GM10847 (cell line): ENCODE results near the gene ALPI.

ENCODE experiments used
- POLR2A ChIP-seq: IDR thresholded peaks from 2 replicates; pipeline ENCODE4 v1.6.1; 2011; ENCODE audit not compliant: insufficient read length; ENCODE audit errors: extremely low read depth

ALPI gene

DNA sequence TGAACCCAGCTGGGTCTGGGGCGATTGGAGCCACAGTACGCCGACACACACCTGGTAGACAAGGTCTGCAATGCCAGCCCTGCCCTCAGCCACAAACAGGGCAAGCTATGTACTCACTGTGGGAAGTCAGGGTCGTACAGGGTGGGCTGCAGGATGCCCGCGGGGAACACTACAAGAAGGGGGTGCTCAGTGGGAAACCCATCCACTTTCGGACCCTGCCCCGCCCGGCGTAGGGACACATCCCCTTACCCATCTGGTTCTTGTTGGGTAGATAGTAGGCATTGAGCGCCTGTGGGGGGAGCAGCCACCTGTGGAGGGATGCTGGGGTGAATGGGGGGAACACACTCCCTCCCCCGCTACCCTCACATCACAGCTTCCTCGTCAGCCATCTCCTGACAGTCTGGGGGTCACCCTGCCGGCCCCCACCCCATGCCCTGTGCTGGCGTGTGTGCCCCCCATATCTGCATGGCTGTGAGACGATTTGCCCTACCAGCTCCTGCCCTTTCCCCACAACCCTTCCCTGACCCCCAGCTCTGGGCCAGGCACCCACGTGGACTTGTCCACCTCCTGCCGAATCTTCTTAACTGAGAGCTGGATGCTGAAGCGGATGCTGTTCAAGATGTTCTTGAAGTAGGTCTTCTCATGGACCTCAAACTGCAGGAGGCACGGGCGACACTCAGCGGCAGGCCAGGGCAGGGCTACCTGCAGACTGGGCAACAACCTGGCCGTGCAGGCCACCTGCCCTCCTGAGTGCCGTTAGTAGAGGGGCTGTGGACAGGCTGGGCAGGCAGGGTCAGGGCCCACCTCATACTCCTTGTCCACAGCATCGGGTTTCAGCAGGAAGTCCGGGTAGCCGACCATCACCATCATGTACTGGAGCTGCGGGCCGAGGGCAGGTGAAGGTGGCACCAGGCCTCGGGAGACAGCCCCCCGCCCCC lies 26.6 kb downstream of the ALPI start:
- TF ChIP-seq POLR2A = no peak

DNA sequence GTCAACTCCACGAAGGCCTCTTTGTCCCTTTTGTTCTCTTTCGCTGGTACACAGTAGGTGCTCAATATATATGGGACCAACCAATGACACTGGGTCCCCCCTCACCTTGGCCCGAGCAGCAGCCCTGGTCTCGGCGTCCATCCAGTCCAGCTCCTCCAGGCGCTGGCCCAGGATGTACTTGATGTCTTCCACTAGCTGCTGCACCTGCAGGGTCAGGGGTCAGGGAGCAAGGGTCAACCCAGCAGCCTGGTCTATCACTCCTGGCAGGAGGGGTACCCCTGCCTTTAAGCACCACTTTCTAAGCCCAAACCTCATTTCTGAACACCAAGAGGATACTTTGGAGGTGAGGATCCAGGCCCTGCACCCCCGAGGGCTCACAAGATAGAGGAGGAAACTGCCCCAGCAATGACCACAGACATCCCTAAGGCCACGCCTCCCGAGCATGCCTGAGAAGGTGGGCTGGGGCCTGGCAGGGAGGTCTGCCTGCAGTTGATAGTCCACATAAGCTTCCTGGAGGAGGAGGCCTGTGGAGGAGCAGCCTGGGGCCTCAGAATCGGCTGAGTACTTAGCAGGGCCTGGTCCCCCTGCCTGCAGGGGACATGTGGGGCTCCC lies 27.5 kb downstream of the ALPI start:
- no peak for TF ChIP-seq POLR2A

DNA sequence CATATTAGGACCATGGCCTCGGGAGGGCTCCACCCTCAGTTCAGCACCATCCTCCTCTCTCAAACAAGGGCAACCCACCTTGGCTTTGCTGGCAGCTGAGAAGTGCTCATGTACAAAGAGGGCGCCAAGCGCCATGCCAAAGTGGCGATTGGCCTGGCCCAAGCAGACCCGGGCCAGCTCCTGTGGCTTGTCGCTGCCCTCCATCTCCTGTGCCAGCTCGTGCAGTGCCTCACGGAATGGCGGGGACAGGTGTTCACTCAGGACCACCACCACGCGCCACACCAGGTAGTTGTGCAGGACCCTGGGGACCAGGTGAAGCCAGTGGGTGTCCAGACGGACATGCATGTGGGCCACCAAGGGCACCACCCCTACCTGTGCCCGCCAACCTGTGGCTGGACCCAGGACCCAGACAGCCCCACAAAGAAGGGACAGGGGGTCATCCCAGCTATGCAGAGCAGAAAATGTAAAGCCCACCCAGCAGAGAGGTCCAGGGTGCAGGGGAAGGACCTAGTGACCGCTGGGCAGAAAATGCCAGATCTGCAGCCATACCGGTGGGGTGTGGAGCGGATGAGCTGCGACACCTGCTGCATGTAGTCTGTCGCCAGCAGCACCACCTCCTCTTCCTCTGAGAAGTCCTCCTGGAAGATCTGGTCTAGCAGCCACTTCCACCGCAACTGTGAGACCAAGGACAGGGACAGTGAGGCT lies 28.1 kb downstream of the ALPI start:
- TF ChIP-seq POLR2A = no peak

DNA sequence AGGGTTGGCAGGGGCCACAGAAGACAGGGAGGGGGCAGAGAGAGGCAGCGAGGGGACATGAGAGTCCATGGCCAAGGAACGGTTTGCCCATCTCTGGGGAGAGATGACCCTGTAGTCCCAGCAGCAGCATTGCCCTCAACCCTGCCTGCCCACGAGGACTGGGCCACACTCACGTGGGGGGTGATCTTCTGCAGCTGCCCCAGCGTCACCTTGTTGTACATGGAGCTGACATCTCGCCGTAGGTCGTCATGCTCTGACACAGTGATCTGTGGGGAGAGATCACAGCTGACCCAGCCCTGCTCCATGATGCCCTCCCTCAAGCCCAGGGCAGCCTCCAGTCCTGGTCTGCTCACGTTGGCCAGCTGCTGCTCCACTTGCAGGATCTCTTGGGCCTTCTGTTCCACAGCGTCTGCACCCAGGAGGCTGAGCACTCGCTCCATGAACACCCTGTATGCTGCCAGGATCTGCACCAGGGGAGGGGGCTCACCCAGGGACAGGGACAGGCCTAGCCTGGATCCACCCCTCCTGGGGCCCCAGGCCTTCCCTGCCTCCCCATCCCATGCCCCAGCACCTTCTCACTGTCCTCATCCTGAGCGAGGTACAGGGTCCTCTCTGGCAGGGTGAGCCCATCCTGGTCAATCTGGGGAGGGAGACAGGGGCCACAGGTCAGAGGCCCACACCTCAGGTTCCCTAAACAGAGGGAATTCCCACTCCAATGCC lies 28.8 kb downstream of the ALPI start:
- no peak for TF ChIP-seq POLR2A

DNA sequence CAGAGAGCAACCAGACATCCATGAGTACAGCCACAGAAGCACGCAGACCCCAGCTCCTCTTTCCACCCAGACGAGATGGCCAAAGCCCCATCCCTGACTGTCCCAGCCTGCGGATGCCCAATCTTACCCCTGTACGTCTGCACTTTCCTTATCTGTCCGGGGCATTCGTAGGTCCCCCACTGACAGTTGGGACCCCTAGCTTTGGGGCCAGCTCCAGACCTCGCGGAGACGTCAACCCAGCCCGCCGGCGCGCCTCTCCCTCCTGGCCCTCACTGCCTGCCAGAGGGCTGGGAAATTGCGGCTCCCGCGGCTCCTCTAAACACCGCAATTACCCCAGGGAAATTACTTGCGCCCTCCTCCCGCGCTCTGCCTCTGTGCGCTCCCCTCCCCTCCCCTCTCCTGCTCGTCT lies 29.4 kb downstream of the ALPI start:
- no peak for TF ChIP-seq POLR2A

DNA sequence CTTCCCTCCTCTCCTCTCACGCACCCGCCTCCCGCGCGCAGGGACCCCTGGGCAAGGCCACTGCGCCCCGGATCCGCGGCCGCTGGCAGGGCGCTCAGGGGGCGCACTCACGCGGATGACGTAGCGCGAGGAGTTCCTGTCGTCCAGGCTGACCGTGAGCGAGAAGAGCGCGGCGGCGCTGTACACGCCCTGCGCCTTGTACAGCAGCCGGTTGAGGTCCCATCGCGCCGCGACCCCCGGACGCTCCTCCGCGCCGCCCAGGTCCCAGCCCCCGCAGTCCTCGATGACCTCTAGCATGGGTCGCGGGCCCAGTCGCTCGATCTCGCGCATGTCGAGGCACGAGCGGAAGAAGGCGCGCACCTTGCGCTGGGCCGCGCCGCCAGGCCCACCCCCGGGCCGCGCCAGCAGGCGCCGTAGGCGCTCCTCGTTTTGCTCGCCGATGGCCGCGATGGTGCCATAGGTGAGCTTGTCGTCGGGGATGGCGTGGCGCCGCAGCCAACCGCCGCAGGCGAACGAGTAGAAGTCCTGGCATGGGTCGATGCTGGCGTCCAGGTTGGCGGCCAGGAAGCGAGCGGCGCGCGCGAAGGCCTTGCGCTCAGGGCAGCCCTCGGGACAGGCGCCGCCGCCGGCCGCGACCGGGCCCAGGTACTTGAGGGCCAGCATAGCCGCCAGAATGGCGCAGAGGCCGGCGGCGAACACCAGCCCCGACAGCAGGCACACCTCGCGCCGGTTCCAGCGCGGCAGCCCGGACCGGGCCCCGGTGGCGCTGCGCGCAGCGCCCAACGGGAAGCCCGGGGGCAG lies 30.0 kb downstream of the ALPI start:
- TF ChIP-seq POLR2A = no peak

DNA sequence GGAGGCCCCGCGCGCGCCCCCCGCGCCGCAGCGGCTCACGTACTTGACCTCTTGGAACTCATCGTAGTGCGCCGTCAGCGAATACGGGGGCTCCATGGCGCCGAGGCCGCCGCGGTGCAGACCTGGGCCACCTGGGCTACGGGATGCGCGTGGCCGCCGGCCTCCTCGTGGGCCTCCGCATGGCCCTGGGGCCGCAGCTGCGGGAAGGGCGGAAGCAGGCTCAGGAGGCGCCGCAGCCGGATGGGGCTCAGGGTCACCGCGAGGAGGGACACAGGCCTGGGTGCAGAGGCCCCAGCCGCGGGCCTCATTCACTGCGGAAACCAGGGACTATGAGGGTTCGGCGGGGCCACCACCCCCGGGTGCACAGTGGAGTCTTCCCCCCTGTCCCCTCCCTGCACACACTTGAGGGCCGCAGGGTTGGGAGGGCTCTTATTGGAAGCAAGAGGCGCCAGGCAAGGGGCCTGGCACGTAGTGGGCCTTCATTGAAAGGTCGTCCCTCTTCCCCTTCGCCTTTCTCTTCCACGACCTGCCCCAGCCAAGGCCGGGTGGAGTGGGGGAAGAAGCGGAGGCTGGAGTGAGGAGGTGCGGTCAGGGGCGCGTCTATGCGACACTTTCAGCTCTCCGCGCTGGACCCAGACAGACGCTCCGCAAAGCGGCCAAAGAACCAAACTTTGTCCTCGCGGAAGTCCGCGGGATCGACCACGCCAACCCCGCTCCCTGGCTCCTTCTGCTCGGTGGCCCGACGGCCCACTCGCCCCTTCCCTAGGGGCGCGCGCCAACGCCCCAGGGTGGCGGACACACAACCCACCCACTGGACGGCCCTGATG lies 30.8 kb downstream of the ALPI start:
- no peak for TF ChIP-seq POLR2A

DNA sequence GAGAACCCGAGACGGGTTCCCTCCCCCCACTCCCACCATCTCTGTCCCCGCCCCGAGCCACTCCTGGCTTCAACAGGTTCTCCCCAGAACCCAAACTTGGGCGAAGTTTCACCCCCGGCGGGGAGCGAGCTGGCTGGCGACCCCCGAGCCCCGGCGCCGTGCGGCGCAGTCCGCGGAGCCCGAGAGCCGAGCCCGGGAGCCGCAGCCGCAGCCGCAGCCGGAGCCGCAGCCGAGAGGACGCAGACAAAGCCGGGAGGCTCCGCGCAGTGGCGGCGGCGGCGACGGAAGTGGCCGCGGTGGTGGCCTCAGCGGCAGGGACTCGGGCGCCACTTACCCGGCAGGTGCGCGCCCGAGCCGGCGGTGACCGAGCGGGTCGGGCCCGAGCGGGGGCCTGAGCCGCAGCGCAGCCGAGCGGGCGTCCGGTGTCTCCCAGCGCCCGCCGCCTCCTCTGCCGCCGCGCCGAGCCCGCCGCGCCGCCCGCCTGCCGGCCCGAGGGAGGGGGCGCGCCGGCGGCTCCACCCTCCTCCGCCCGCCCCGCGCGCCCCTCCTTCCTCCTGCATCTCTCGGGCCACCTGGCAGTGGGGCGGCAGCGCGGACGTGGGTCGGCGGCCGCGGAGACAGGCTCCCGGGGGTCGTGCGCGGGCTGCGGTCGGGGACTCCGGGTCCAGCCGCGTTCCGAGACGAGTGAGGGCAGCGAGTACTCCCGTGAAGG lies 31.6 kb downstream of the ALPI start, which contains the start of gene ECEL1:
TSS of gene ECEL1 (minus strand) at position 450 of the 712 bp plus-strand sequence. CDS start 1,181 bp downstream, outside the sequence.
- no peak for TF ChIP-seq POLR2A

DNA sequence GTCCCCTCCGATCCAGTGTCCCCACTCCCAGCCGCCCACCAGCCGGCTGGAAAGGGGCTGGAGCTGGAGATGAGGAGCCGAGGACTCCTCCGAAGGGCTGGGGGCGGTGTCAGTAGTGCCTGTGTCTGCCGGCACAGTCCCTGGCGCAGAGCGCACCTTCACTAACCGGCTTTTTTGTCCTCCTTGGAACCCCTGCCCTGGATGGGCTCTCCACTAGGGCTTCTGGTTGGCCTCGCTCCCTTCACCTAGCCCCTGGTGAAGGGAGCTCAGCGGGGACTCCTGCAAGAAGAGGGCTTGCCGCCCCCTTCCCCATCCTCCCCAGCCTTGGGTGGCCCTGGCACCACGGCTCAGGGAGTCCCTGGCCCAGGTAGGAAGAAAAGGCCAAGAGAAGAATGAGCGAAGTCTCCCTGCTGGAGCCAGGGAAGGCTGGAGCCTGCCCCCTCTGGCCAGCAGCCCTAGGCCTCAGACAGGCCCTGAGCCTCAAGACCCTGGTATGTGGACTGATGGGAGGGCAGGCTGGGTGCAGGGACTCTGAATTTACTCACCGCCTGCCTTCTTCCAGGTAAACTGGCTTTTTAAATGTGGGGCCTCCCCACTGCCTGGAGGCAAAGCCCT lies 32.3 kb downstream of the ALPI start:
- no peak for TF ChIP-seq POLR2A

DNA sequence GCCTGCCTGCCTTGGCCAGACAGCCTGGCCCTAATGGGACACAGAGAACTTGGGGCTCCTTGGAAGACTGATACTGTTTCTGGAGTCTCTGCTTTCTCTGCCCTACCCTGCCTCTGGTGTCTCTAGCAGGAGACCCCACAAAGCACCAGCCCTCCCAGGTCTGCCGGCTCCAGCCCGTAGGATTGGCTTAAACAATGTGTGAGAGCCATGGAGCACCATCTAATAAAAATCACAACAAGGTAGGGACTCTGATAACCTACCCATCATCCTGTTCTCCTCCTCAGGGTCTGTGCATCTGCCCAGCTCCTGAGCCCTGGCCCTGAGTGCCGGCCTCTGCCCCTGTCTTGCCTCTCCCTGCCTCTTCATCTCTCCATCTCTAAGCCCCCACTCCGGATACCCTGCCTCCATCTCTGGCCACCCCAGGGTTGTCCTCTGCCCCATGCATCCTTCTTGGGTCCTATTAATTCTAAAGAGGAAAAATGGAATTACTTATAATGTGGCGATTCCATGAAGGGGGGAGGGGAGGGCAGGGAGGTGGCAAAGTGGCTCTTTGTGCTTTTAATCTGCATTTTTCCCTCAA lies 32.9 kb downstream of the ALPI start:
- TF ChIP-seq POLR2A = no peak

DNA sequence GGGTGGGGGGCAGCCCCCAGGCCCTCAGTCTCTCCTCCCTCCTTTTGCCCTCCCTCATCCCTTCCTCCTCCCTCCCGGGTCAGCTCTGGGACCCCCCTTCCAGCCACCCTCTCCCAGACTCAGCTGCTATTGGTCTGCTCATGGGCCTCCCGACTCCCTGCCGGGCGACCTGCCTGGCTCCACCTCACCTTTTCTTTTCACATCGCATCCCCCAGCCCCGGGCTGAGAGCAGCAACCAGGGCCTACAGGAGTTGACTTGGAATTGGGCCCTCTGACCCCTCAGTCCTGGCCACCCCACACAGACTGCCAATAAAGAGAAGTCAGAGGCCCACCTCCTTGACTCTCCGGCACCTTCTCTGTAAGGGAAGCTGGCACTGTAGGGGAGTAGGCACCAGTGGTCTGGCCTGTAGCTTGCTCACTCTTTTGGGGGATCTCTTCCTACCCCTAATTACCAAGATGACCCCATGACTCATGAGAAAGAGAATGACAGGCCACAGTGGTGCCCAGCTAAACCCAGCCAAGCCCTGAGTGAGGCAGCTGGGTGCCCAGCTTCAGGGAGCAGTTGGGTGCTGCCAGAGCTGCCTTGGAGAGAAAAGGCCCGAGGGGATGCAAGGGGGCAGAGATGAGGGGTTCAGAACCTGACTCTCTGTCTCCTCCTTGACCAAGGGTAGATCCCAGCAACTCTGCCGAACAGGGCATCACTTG lies 33.7 kb downstream of the ALPI start:
- no peak for TF ChIP-seq POLR2A
